Choroid plexus epithelial cell (primary cell): ENCODE results near the gene MRPL43.

Experiments used
- DNase-seq: peaks from one replicate; pipeline ENCODE4 v3.0.0-alpha.2; 2010; ENCODE audit warnings: low read depth
- H3K4me3 ChIP-seq: 2 replicates; pipeline ENCODE4 v1.5.1; 2011; ENCODE audit warnings: low read depth, mild to moderate bottlenecking, control low read depth, low read length, moderate library complexity
- CTCF ChIP-seq: conservative IDR thresholded peaks from 2 replicates; pipeline ENCODE4 v1.5.1; 2011; ENCODE audit warnings: low read depth, mild to moderate bottlenecking, control low read depth, inconsistent platforms, low read length, moderate library complexity

Gene MRPL43

GRCh38 chr10:101031796-101032636 is 44.7 kb upstream of the MRPL43 start:
- no peak for TF ChIP-seq CTCF
- peak overlapping the region; percentile 80 for H3K4me3 ChIP-seq
- DNase-seq = peak; percentile 68

GRCh38 chr10:101031128-101031795 is 44.0 kb upstream of the MRPL43 start, which contains the start of the genes PDZD7 and SFXN3:
Gene PDZD7 (minus strand): TSS chr10:101031129. CDS start chr10:101030219, 910 bp downstream.
Gene SFXN3 (plus strand): TSS chr10:101031234. CDS start chr10:101034695, 3,461 bp downstream.
- TF ChIP-seq CTCF = no peak
- DNase-seq = peak; percentile 95
- peak within 1 kb of the TSS; percentile 80 for H3K4me3 ChIP-seq

GRCh38 chr10:101030496-101031127 is 43.3 kb upstream of the MRPL43 start:
- no peak for DNase-seq
- TF ChIP-seq CTCF = no peak
- peak overlapping the region; percentile 80 for H3K4me3 ChIP-seq

- H3K4me3 ChIP-seq = no peak overlapping the region
- DNase-seq = no peak
- peak; percentile 31 for TF ChIP-seq CTCF
Observed at GRCh38 chr10:101029520-101030295, 42.4 kb upstream of the MRPL43 start.

GRCh38 chr10:101028446-101029337 is 41.4 kb upstream of the MRPL43 start:
- no peak overlapping the region for H3K4me3 ChIP-seq
- TF ChIP-seq CTCF = no peak
- no peak for DNase-seq

GRCh38 chr10:101027106-101027720 is 39.9 kb upstream of the MRPL43 start:
- TF ChIP-seq CTCF = no peak
- no peak for DNase-seq
- H3K4me3 ChIP-seq = no peak overlapping the region
